MCF 10A (cell line): ENCODE results near the gene NLRP9. TPM values are rescaled to one million over a fixed set of nuclear protein-coding genes. Genes with fewer than 3 reads are reported as not detected.

ENCODE experiments used
- BruUV-seq: library from RNA; stranded (reverse); fragments of 400-500 nt; replicated peaks from 2 replicates; lab custom pipeline; 2021; lab: Mats Ljungman, UMichigan
- CTCF ChIA-PET: fragments of 300-600 bp; sonication (Branson Sonifier 250); formaldehyde crosslinking; extraction: SDS; loops from one replicate; lab custom pipeline; 2021; ENCODE audit warnings: antibody characterized with exemption, inconsistent platforms; lab: Yijun Ruan, JAX
- POLR2A ChIA-PET: fragments of 300-600, 350-650 bp; sonication (Branson Sonifier 250); formaldehyde crosslinking; extraction: SDS; loops from one replicate; lab custom pipeline; 2020; ENCODE audit warnings: antibody characterized with exemption, inconsistent platforms; lab: Yijun Ruan, JAX
- DNase-seq: peaks from one replicate; pipeline ENCODE4 v3.0.0-alpha.2; 2018; ENCODE audit not compliant: unreplicated experiment
- H3K27ac Mint-ChIP-seq: one replicate; pipeline ENCODE4 v1.8.0; 2022; ENCODE audit warnings: mild to moderate bottlenecking, low read depth, mixed read lengths; ENCODE audit not compliant: unreplicated experiment
- H3K27me3 Mint-ChIP-seq: one replicate; pipeline ENCODE4 v1.8.0; 2022; ENCODE audit warnings: mixed read lengths; ENCODE audit not compliant: insufficient read depth, unreplicated experiment
- H3K36me3 Mint-ChIP-seq: one replicate; pipeline ENCODE4 v1.8.0; 2022; ENCODE audit warnings: mild to moderate bottlenecking, moderate library complexity, mixed read lengths; ENCODE audit not compliant: insufficient read depth, unreplicated experiment
- H3K4me1 Mint-ChIP-seq: one replicate; pipeline ENCODE4 v1.8.0; 2022; ENCODE audit warnings: mixed read lengths; ENCODE audit not compliant: insufficient read depth, unreplicated experiment
- H3K4me3 Mint-ChIP-seq: one replicate; pipeline ENCODE4 v1.8.0; 2022; ENCODE audit warnings: mild to moderate bottlenecking, moderate library complexity, mixed read lengths; ENCODE audit not compliant: unreplicated experiment
- H3K9me3 Mint-ChIP-seq: one replicate; pipeline ENCODE4 v1.8.0; 2022; ENCODE audit warnings: mixed read lengths; ENCODE audit not compliant: unreplicated experiment
- intact Hi-C: fragments of 100-400 bp; cut with micrococcal nuclease; formaldehyde crosslinking; loops from 2 replicates; pipeline ENCODE4 v1.14.1; 2022
- total RNA-seq: library from RNA; stranded (reverse); gene quantifications from 2 replicates; pipeline ENCODE4 v1.2.3, GENCODE V29; 2022
- TF ChIP-seq, protein P1 (sequence below): fragments of 200-600 bp; IDR thresholded peaks from one replicate; pipeline ENCODE4 v1.8.0; 2022; ENCODE audit warnings: antibody characterized with exemption, mild to moderate bottlenecking; ENCODE audit not compliant: unreplicated experiment

The NLRP9 gene
- total RNA-seq, 1 experiment from 2014 or later = not detected

DNA sequence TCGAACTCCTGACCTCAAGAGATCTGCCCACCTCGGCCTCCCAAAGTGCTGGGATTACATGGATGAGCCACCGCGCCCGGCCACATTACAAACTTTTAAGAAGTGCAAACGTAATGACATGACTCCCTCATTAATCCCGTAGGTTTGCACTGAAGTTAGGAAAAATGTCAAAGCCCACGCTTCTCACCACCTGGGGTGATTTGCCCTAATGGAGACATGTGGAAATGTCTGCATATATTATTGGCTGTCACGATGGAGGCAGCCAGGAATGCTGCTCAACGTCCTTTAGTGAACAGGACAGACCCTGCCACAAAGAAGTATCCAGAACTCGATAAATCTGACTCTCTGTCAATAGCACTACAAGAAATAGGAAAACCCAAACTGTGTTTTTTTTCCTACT, 21.0 kb downstream of the NLRP9 start:
- peaks cover 23% of the 10 kb centered on the region for H3K9me3 Mint-ChIP-seq
- POLR2A ChIA-PET = no interaction called here
- H3K27me3 Mint-ChIP-seq = peaks cover 23% of the 10 kb centered on the region
- H3K4me1 Mint-ChIP-seq = no peaks in the 10 kb centered on the region
- no TSS peak for BruUV-seq
- no peak overlapping the region for H3K4me3 Mint-ChIP-seq
- CTCF ChIA-PET = interaction anchor here (0.5 kb wide), 1 partner anchor 103 kb away, joined by 4 read pairs; no protein-coding TSS in a partner anchor
- intact Hi-C loops = no loop called here
- H3K27ac Mint-ChIP-seq = no peak overlapping the region
- TF ChIP-seq, protein P1, sequence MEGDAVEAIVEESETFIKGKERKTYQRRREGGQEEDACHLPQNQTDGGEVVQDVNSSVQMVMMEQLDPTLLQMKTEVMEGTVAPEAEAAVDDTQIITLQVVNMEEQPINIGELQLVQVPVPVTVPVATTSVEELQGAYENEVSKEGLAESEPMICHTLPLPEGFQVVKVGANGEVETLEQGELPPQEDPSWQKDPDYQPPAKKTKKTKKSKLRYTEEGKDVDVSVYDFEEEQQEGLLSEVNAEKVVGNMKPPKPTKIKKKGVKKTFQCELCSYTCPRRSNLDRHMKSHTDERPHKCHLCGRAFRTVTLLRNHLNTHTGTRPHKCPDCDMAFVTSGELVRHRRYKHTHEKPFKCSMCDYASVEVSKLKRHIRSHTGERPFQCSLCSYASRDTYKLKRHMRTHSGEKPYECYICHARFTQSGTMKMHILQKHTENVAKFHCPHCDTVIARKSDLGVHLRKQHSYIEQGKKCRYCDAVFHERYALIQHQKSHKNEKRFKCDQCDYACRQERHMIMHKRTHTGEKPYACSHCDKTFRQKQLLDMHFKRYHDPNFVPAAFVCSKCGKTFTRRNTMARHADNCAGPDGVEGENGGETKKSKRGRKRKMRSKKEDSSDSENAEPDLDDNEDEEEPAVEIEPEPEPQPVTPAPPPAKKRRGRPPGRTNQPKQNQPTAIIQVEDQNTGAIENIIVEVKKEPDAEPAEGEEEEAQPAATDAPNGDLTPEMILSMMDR = no peak
- no peak for DNase-seq
- H3K36me3 Mint-ChIP-seq = peaks cover 6% of the 10 kb centered on the region

DNA sequence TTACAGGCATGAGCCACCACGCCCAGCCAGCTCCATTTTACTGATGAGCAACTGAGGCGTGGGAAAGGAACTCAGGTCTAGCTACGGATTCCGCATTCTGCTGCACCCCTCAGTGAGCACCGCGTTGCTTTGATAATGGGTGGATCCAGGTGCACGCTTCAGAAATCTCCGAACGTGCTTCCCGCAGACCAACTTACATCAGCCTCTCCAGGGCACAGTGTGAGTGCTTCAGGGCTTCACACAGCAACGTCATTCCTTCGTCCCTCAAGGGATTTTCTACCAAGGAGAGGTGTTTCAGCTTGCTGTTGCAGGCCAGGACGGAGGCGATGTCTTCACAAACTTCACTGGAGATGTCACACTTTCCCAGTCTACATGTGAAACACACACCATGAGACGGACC, 21.7 kb downstream of the NLRP9 start:
- no TSS peak for BruUV-seq
- TF ChIP-seq, protein P1 = no peak
- no peak overlapping the region for H3K27ac Mint-ChIP-seq
- H3K27me3 Mint-ChIP-seq = peaks cover 23% of the 10 kb centered on the region
- POLR2A ChIA-PET = no interaction called here
- CTCF ChIA-PET = interaction anchor here (0.5 to 0.9 kb wide), 2 partner anchors 15 to 104 kb away, joined by 4 to 6 read pairs; no protein-coding TSS in a partner anchor
- DNase-seq = no peak
- intact Hi-C loops = no loop called here
- H3K9me3 Mint-ChIP-seq = peaks cover 18% of the 10 kb centered on the region
- H3K4me1 Mint-ChIP-seq = no peaks in the 10 kb centered on the region
- H3K4me3 Mint-ChIP-seq = no peak overlapping the region
- peaks cover 6% of the 10 kb centered on the region for H3K36me3 Mint-ChIP-seq

DNA sequence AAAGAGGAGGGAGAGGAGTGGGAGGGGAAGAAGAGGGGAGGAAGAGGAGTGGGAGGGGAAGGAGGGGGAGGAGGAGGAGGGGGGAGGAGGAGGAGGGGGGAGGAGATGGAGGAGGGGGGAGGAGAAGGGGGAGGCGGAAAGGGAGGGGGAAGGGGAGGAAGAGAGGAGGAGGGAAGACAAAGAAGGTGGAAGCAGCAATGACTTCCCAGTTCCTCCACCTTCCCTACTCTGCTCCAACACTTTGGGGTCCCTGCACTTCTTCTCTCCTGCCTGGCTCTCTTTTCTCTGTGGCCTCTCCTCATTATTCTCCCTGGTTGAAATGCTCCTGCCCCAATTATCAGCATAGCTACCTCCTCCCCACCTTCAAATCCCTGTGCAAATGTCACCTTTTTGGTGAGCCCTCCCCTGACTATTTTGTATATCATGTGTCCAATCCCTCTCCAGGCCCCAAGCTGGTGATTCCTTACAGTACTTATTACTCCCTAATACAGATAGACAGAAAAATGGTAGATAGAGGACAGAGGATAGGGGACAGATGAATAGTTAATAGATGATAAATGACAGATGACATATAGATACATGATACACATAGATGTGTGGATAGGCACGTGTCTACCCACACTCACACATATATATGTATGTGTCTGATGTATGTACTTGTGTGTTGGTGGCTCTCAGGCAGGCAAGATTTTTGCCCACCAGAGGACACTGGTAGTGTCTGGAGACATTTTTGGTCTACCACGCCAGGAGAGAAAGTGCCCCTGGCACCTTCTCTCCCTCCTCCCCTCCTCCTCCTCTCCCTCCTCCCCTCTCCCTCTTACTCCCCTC, 25.2 kb downstream of the NLRP9 start:
- POLR2A ChIA-PET = no interaction called here
- no TSS peak for BruUV-seq
- Mint-ChIP-seq H3K36me3 (no peaks in the 10 kb centered on the region), H3K4me3 (no peak overlapping the region), H3K9me3 (peaks cover 12% of the 10 kb centered on the region), H3K27ac (no peak overlapping the region), H3K4me1 (no peaks in the 10 kb centered on the region), H3K27me3 (peaks cover under 1% of the 10 kb centered on the region)
- TF ChIP-seq, protein P1 = no peak
- no peak for DNase-seq
- CTCF ChIA-PET = no interaction called here
- intact Hi-C loops = no loop called here

DNA sequence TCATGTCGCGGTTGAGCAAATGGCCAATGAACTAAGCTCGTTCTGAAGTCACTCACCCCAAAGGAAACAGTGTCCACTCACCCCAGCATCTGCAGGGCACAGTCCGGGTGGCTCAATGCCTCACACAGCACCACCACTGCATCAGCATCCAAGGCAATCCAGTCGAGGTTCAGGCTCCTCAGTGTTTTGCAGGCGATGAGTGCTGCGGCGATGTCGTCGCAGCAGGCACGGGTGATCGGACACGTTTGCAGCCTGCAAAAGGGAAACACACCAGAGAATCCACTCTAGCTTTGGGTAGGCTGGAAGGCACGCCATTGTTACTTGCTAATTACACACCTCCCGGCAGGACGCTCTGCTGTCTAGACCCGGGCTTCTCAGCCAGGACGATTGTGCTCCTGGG, 26.5 kb downstream of the NLRP9 start:
- no peaks in the 10 kb centered on the region for H3K27me3 Mint-ChIP-seq

More for the DNA sequence above, 26.5 kb downstream of the NLRP9 start:
- Mint-ChIP-seq H3K9me3 (peaks cover 12% of the 10 kb centered on the region), H3K4me3 (no peak overlapping the region), H3K27ac (no peak overlapping the region), H3K4me1 (no peaks in the 10 kb centered on the region), H3K36me3 (no peaks in the 10 kb centered on the region)
- TF ChIP-seq, protein P1 = no peak
- DNase-seq = no peak
- POLR2A ChIA-PET = no interaction called here
- CTCF ChIA-PET = no interaction called here
- intact Hi-C loops = no loop called here
- no TSS peak for BruUV-seq
